ENCODE results near the gene CPA5.

Gene CPA5

GRCh38 chr7:130302649-130303048 is 42.0 kb upstream of the CPA5 start:
- H3K4me3 ChIP-seq (ENCODE audit: low read depth, low read length), result no peak overlapping the region
- TF ChIP-seq, protein P1, sequence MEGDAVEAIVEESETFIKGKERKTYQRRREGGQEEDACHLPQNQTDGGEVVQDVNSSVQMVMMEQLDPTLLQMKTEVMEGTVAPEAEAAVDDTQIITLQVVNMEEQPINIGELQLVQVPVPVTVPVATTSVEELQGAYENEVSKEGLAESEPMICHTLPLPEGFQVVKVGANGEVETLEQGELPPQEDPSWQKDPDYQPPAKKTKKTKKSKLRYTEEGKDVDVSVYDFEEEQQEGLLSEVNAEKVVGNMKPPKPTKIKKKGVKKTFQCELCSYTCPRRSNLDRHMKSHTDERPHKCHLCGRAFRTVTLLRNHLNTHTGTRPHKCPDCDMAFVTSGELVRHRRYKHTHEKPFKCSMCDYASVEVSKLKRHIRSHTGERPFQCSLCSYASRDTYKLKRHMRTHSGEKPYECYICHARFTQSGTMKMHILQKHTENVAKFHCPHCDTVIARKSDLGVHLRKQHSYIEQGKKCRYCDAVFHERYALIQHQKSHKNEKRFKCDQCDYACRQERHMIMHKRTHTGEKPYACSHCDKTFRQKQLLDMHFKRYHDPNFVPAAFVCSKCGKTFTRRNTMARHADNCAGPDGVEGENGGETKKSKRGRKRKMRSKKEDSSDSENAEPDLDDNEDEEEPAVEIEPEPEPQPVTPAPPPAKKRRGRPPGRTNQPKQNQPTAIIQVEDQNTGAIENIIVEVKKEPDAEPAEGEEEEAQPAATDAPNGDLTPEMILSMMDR (IDR thresholded peaks at IDR 0.05; ENCODE audit: borderline replicate concordance, insufficient read depth, low read depth, low read length), result no peak

DNA sequence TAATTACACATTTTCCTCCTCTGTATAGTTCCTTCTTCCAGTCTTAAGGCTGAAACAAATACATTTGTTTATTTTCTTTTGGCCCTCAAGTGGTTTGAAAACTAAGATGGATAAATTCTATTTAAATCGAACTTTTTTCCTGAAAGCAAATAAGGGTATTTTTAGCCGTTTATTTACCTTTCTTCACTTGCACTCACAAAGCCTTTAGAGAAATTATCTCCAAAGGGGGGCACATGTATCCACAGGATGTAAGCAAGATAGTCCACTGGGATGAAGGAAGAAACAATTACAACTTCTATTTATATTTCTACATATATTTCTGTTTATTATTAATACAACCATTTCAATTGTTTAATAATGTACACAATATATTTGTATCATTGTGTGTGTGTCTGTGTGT is 41.5 kb upstream of the CPA5 start:
- no peak overlapping the region for H3K4me3 ChIP-seq (ENCODE audit: low read depth, low read length)
- TF ChIP-seq, protein P1 (IDR thresholded peaks at IDR 0.05; ENCODE audit: borderline replicate concordance, insufficient read depth, low read depth, low read length), result no peak

GRCh38 chr7:130303551-130303950 is 41.1 kb upstream of the CPA5 start:
- TF ChIP-seq, protein P1 (IDR thresholded peaks at IDR 0.05; ENCODE audit: borderline replicate concordance, insufficient read depth, low read depth, low read length), result no peak
- H3K4me3 ChIP-seq (ENCODE audit: low read depth, low read length), result no peak overlapping the region

GRCh38 chr7:130303982-130304381 is 40.6 kb upstream of the CPA5 start:
- H3K4me3 ChIP-seq (ENCODE audit: low read depth, low read length), result no peak overlapping the region
- TF ChIP-seq, protein P1 (IDR thresholded peaks at IDR 0.05; ENCODE audit: borderline replicate concordance, insufficient read depth, low read depth, low read length), result no peak

DNA sequence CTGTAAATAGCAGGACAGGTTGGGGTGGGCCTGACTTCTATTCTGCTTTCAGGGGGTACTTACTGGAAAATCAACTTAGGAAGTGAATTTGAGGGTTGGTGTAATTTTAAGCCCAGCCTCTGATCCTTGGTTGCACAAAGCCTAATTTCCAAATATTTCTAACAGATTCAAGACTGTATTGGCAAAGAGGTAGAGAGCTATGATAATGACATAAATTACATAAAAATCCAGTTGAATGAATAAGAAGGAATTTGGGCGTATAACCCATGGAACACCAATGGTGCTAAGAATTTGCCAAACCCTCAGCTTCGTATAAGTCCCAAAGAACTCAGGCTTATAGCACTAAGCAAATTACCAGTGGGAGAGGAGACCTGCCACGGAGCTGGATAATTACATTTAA is 39.7 kb upstream of the CPA5 start:
- H3K4me3 ChIP-seq (ENCODE audit: low read depth, low read length), result no peak overlapping the region
- TF ChIP-seq, protein P1 (IDR thresholded peaks at IDR 0.05; ENCODE audit: borderline replicate concordance, insufficient read depth, low read depth, low read length), result no peak

DNA sequence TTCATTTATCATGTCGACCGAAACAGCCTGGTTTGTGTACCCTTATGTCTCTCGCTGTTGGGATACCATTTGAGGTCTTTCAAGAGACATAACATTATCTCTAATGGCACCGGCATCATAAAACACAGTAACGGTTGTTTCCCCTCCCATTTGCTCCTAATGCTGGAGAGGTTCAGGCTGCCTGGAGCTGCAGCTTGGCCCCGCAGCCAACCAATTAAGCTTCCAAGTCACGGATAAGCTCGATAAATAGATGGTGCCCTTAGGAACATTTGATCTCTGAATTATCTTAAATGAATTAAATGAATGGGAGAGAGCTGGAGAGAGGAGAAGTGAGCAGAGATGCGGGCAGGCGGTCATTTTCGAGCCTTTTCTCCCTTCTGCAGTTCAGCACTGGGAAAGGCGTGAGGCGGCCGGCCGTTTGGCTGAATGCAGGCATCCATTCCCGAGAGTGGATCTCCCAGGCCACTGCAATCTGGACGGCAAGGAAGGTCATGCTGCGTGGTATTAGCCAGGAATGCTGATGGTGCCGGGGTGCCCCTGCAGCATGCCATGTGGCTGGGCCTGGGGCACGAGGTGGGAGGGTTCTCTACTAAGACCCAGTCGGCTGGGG is 39.1 kb upstream of the CPA5 start:
- TF ChIP-seq, protein P1 (IDR thresholded peaks at IDR 0.05; ENCODE audit: borderline replicate concordance, insufficient read depth, low read depth, low read length), result no peak
- H3K4me3 ChIP-seq (ENCODE audit: low read depth, low read length), result no peak overlapping the region

- TF ChIP-seq, protein P1 (IDR thresholded peaks at IDR 0.05; ENCODE audit: borderline replicate concordance, insufficient read depth, low read depth, low read length), result no peak
- no peak overlapping the region for H3K4me3 ChIP-seq (ENCODE audit: low read depth, low read length)
Observed at GRCh38 chr7:130309986-130310385, 34.6 kb upstream of the CPA5 start.

Data from GM12875 (cell line).